GM15510 (cell line): Measurements from ENCODE around the gene EHMT1.
A peak's percentile ranks its signal among the peaks of the same experiment; 100 is the strongest.

ENCODE experiments used
- POLR2A ChIP-seq: IDR thresholded peaks from 3 replicates; pipeline ENCODE4 v1.6.1; 2011; ENCODE audit warnings: borderline replicate concordance; ENCODE audit not compliant: insufficient read length; ENCODE audit errors: extremely low read depth

Gene EHMT1

GRCh38 chr9:137583957-137584356, 34.8 kb upstream of the EHMT1 start:
- no peak for TF ChIP-seq POLR2A

- no peak for TF ChIP-seq POLR2A
Observed at GRCh38 chr9:137586854-137587253, 32.0 kb upstream of the EHMT1 start.

GRCh38 chr9:137588311-137588710, 30.5 kb upstream of the EHMT1 start:
- no peak for TF ChIP-seq POLR2A

- no peak for TF ChIP-seq POLR2A
Observed at GRCh38 chr9:137588891-137589290, 29.9 kb upstream of the EHMT1 start.

- no peak for TF ChIP-seq POLR2A
Observed at GRCh38 chr9:137589441-137590122, 29.2 kb upstream of the EHMT1 start.

GRCh38 chr9:137590123-137590468, 28.7 kb upstream of the EHMT1 start:
- no peak for TF ChIP-seq POLR2A

- TF ChIP-seq POLR2A: peak; percentile 54
Observed at GRCh38 chr9:137590469-137591383, 28.1 kb upstream of the EHMT1 start, which contains the start of gene ZMYND19. Gene ZMYND19 (minus strand): TSS chr9:137590512. CDS start chr9:137590263, 249 bp downstream.

- TF ChIP-seq POLR2A: no peak
Observed at GRCh38 chr9:137592767-137593166, 26.0 kb upstream of the EHMT1 start.

GRCh38 chr9:137593176-137593575, 25.6 kb upstream of the EHMT1 start:
- TF ChIP-seq POLR2A: no peak

- no peak for TF ChIP-seq POLR2A
Observed at GRCh38 chr9:137598943-137599342, 19.9 kb upstream of the EHMT1 start.

GRCh38 chr9:137602661-137603060, 16.1 kb upstream of the EHMT1 start:
- TF ChIP-seq POLR2A: no peak

GRCh38 chr9:137603879-137604278, 14.9 kb upstream of the EHMT1 start:
- TF ChIP-seq POLR2A: no peak

- TF ChIP-seq POLR2A: no peak
Observed at GRCh38 chr9:137604345-137605086, 14.3 kb upstream of the EHMT1 start.

GRCh38 chr9:137605121-137606004, 13.4 kb upstream of the EHMT1 start, which contains the start of gene ARRDC1:
Gene ARRDC1 (plus strand): TSS chr9:137605686. CDS start chr9:137605718, 32 bp downstream.
- TF ChIP-seq POLR2A: peak; percentile 78
